Fibroblast of villous mesenchyme (primary cell): ENCODE measurements around the gene ADAMTS12. TPM values are rescaled to one million over a fixed set of nuclear protein-coding genes. Genes with fewer than 3 reads are reported as not detected.
A peak's percentile ranks its signal among the peaks of the same experiment; 100 is the strongest.

Experiments used
- DNase-seq: peaks from one replicate; pipeline ENCODE4 v3.0.0-alpha.2; 2010; ENCODE audit warnings: low read depth
- H3K4me3 ChIP-seq: 2 replicates; pipeline ENCODE4 v1.5.1; 2011; ENCODE audit warnings: low read depth, mild to moderate bottlenecking, low read length
- CTCF ChIP-seq: IDR thresholded peaks from 2 replicates; pipeline ENCODE4 v1.5.1; 2012; ENCODE audit warnings: low read depth, mild to moderate bottlenecking, low read length; ENCODE audit not compliant: insufficient read depth
- total RNA-seq: library from RNA; depleted of rRNA; stranded (reverse); fragments of >200 nt; gene quantifications from 2 replicates; pipeline ENCODE4 v1.2.3, GENCODE V29; 2012

Gene ADAMTS12
- total RNA-seq, 1 donor, result 94.1 TPM

- TF ChIP-seq CTCF, result no peak
- no peak overlapping the region for H3K4me3 ChIP-seq
- DNase-seq, result no peak
Measured at GRCh38 chr5:33903118-33903517, 11.3 kb upstream of the ADAMTS12 start.

GRCh38 chr5:33901156-33901555 is 9.4 kb upstream of the ADAMTS12 start:
- no peak overlapping the region for H3K4me3 ChIP-seq
- no peak for TF ChIP-seq CTCF

GRCh38 chr5:33894566-33894965 is 2.8 kb upstream of the ADAMTS12 start:
- no peak for TF ChIP-seq CTCF
- no peak overlapping the region for H3K4me3 ChIP-seq
- no peak for DNase-seq

More at GRCh38 chr5:33901156-33901555, 9.4 kb upstream of the ADAMTS12 start:
- DNase-seq, result peak; percentile 94

- H3K4me3 ChIP-seq, result peak overlapping the region; percentile 67
- TF ChIP-seq CTCF, result no peak
- DNase-seq, result peak; percentile 92
Measured at GRCh38 chr5:33892620-33893137, 889 bp upstream of the ADAMTS12 start.

GRCh38 chr5:33891446-33891787 is 373 bp downstream of the ADAMTS12 start:
- no peak for TF ChIP-seq CTCF
- no peak for DNase-seq
- H3K4me3 ChIP-seq, result peak overlapping the region; percentile 67

- peak; percentile 45 for DNase-seq
- H3K4me3 ChIP-seq, result peak overlapping the region; percentile 67
- TF ChIP-seq CTCF, result peak; percentile 46
Measured at GRCh38 chr5:33890131-33891032, 1.4 kb downstream of the ADAMTS12 start.
